Left ventricle myocardium inferior (tissue), 1 donor: ENCODE results near the gene SLC35E2B. TPM values are rescaled to one million over a fixed set of nuclear protein-coding genes. Genes with fewer than 3 reads are reported as not detected.

ENCODE experiments used
- DNase-seq: peaks from one replicate; pipeline ENCODE4 v3.0.0-alpha.2; 2020
- H3K27ac ChIP-seq: fragments of 200-600 bp; replicated peaks from 2 replicates; pipeline ENCODE4 v1.8.0; 2021
- H3K27me3 ChIP-seq: fragments of 200-600 bp; 2 replicates; pipeline ENCODE4 v1.8.0; 2021; ENCODE audit warnings: low read depth
- H3K36me3 ChIP-seq: fragments of 200-600 bp; 2 replicates; pipeline ENCODE4 v1.8.0; 2021
- H3K4me1 ChIP-seq: fragments of 200-600 bp; 2 replicates; pipeline ENCODE4 v1.8.0; 2021
- H3K4me3 ChIP-seq: fragments of 200-600 bp; 2 replicates; pipeline ENCODE4 v1.8.0; 2021; ENCODE audit warnings: mild to moderate bottlenecking, moderate library complexity
- H3K9me3 ChIP-seq: fragments of 200-600 bp; replicated peaks from 2 replicates; pipeline ENCODE4 v1.8.0; 2021
- CTCF ChIP-seq: fragments of 200-600 bp; IDR thresholded peaks from 2 replicates; pipeline ENCODE4 v1.8.0; 2021; ENCODE audit warnings: antibody characterized with exemption, mild to moderate bottlenecking, borderline replicate concordance
- intact Hi-C: fragments of 100-400 bp; cut with micrococcal nuclease; formaldehyde crosslinking; loops from one replicate; pipeline ENCODE4 v1.11.0; 2022
- total RNA-seq: library from RNA; stranded (reverse); fragmentation: NEBNext Ultra II Directional; extraction: Animal tissue kit (Norgen Biotek cat#: 25700); gene quantifications from one replicate; pipeline ENCODE4 v1.2.1, GENCODE V29; 2021
- donor health status: DM: no; HTN: yes; CAD: no; lungs with severe emphysema.

The SLC35E2B gene
- total RNA-seq, 1 donor from 2014 or later: 20.2 TPM

GRCh38 chr1:1623631-1624442 lies 68.8 kb downstream of the SLC35E2B start:
- Histone ChIP-seq H3K4me1 (peaks cover 57% of the 10 kb centered on the region), H3K27ac (peak overlapping the region; percentile 71), H3K4me3 (no peak overlapping the region), H3K27me3 (peaks cover 5% of the 10 kb centered on the region), H3K36me3 (peaks cover 28% of the 10 kb centered on the region), H3K9me3 (no peaks in the 10 kb centered on the region)
- TF ChIP-seq CTCF: no peak
- no peak for DNase-seq
- intact Hi-C loops: no loop called here

GRCh38 chr1:1623181-1623630 lies 69.4 kb downstream of the SLC35E2B start:
- peaks cover 57% of the 10 kb centered on the region for H3K4me1 ChIP-seq
- no peak overlapping the region for H3K27ac ChIP-seq
- DNase-seq: no peak
- H3K9me3 ChIP-seq: no peaks in the 10 kb centered on the region
- H3K27me3 ChIP-seq: no peaks in the 10 kb centered on the region
- H3K4me3 ChIP-seq: no peak overlapping the region
- no peak for TF ChIP-seq CTCF
- intact Hi-C loops: no loop called here
- peaks cover 27% of the 10 kb centered on the region for H3K36me3 ChIP-seq

GRCh38 chr1:1622788-1623094 lies 69.9 kb downstream of the SLC35E2B start:
- Histone ChIP-seq H3K27ac (no peak overlapping the region), H3K36me3 (peaks cover 24% of the 10 kb centered on the region), H3K4me1 (peaks cover 58% of the 10 kb centered on the region), H3K9me3 (no peaks in the 10 kb centered on the region), H3K27me3 (no peaks in the 10 kb centered on the region), H3K4me3 (no peak overlapping the region)
- TF ChIP-seq CTCF: no peak
- no peak for DNase-seq
- intact Hi-C loops: no loop called here

GRCh38 chr1:1622010-1622787 lies 70.4 kb downstream of the SLC35E2B start:
- Histone ChIP-seq H3K4me3 (no peak overlapping the region), H3K27me3 (no peaks in the 10 kb centered on the region), H3K9me3 (no peaks in the 10 kb centered on the region), H3K36me3 (peaks cover 22% of the 10 kb centered on the region), H3K4me1 (peaks cover 63% of the 10 kb centered on the region), H3K27ac (peak overlapping the region; percentile 87)
- TF ChIP-seq CTCF: no peak
- intact Hi-C loops: no loop called here
- no peak for DNase-seq

GRCh38 chr1:1621173-1622009 lies 71.2 kb downstream of the SLC35E2B start:
- Histone ChIP-seq H3K36me3 (peaks cover 15% of the 10 kb centered on the region), H3K4me1 (peaks cover 69% of the 10 kb centered on the region), H3K4me3 (no peak overlapping the region), H3K27ac (peak overlapping the region; percentile 87), H3K27me3 (no peaks in the 10 kb centered on the region), H3K9me3 (no peaks in the 10 kb centered on the region)
- intact Hi-C loops: no loop called here
- no peak for DNase-seq
- TF ChIP-seq CTCF: no peak
